GM08714 (cell line): ENCODE results near the gene SLC8A1.

Experiments
- H3K4me3 ChIP-seq: fragments of 200-500 bp; sonication (Bioruptor generic); 2 replicates; pipeline ENCODE4 v1.5.1; 2014; ENCODE audit warnings: mild to moderate bottlenecking, low read length, inconsistent platforms
- ZNF274 ChIP-seq: IDR thresholded peaks from 2 replicates; pipeline ENCODE4 v1.6.1; 2012; ENCODE audit warnings: mild to moderate bottlenecking, low read depth, low read length

The SLC8A1 gene

DNA sequence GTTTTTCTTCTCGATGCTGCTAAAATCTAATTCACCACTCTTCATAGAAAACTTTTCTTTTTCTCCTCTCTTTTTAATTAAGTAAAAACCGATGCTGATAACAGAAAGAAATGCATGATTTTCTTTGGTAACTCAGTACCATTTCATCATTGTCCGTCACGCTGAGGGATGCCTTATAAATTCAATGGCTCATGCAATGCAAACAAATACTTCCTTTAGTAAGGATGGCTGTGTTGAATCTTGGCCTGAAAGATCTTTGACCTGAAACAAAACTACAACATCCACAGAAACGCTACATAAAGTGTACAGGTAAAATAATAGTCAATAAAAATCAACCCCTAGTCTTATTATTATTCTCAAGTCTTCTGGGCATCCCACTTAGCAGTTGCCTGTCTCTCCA lies 261.4 kb downstream of the SLC8A1 start:
- H3K4me3 ChIP-seq = no peak overlapping the region
- no peak for TF ChIP-seq ZNF274

DNA sequence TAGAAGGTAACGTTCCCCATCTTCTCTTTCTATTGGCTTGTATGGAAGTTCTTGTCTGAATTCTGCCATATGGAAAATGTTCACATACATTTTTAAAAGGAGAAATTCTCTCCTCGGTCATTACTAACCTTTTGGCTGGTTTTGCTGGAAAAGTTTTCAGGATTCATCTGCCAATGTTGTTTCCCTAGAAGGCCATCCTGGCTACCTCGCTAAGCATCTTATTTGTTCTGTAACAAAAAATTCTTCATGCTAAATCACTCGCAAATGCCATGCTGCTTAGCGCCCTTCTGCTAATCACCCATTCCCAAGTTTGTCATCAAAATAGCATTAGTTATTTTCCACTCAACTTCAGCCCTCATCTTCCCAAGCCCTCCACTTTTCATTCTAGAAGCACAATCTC lies 262.0 kb downstream of the SLC8A1 start:
- H3K4me3 ChIP-seq = no peak overlapping the region
- TF ChIP-seq ZNF274 = no peak

DNA sequence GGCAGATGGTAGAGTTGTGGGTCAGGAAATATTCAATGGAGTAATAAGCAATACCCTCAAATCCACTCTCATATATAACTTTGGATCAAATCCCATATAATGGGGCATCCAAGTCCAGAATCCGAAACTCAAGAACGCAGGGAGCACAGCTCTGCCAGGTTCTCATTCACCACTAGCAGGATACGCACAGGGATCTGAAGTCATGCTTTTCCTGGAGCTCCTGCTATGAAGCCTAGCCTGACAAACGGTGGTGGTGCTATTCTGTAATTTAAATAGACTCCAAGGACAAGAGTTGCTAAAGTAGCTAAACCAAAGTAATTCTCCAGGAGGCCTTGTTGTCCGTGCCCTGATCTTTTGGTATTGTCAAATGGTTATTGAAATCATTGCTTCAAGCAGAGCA lies 264.8 kb downstream of the SLC8A1 start:
- H3K4me3 ChIP-seq = no peak overlapping the region
- no peak for TF ChIP-seq ZNF274

DNA sequence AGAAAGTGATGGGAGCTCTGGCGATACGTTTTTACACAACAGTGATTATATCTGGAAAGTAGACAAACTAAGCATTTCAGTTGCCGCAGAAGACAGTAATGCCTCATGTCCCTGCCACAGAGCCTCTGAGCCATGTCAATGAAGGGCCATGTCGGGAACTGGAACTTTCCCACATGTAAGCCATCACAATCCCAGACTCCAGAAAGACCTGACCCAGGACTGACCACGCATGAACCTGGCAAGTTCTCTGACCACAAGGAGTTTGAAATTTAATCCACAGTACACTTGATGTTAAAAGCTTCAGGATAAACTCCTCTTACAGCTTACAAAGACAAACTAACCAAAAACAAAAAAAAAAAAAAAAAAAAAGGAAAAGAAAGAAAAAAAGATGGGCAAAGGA lies 267.3 kb downstream of the SLC8A1 start:
- H3K4me3 ChIP-seq = no peak overlapping the region
- no peak for TF ChIP-seq ZNF274

DNA sequence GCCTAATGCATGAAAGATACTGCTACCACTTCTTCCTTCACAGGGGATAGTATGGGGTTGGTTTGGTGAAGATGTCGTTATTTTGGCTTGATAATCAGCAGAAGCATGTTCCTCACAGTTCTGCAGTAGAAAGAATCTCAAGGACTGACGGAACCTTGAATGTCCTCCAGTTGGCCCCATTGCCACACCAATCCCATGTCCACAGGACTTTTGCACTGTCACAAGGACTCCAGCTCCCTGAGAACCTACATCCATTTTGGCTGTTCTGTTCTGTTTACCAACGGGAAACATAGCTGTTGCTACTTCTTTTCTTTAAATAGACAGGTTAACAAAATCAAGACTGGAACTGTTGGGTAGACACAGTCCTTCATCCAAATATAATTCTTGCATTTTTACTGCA lies 270.0 kb downstream of the SLC8A1 start:
- no peak overlapping the region for H3K4me3 ChIP-seq
- TF ChIP-seq ZNF274 = no peak

DNA sequence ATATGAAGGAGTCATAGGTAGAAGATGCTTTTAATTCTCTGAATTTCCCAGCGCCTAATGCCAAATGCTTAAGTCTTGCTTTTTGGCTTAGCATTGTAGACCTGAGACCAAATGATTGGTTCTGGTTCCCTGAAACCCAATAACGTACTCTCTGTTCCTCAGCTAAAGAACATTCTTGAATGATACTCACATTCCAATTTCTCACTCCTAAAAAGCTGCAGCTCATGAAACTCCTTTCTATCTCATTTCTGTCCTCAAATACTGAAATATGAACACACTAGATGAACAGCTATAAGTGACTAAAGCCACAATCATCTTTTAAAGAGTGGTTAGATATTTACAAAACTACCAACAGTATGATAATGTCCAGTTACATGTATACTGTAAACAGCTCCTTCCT lies 272.1 kb downstream of the SLC8A1 start:
- no peak overlapping the region for H3K4me3 ChIP-seq
- no peak for TF ChIP-seq ZNF274

DNA sequence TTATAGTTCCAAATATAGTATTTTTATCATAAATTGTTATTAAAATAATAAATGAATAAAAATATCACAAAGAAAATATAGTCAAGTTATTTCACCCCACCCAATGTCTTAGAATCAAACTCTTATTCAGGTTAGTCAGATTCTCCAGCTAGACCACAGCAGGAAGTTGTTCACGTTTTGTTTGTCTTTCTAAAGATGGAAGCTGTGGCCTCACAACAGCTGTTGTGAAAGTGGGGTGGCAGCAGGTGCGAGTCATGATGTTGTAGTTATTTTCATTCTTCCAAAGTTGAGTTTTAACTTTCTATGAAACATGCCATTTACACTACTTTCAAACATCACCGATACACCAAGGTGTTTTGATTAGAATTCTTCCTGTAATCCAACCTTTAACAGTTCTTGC lies 272.9 kb downstream of the SLC8A1 start:
- TF ChIP-seq ZNF274 = no peak
- no peak overlapping the region for H3K4me3 ChIP-seq

DNA sequence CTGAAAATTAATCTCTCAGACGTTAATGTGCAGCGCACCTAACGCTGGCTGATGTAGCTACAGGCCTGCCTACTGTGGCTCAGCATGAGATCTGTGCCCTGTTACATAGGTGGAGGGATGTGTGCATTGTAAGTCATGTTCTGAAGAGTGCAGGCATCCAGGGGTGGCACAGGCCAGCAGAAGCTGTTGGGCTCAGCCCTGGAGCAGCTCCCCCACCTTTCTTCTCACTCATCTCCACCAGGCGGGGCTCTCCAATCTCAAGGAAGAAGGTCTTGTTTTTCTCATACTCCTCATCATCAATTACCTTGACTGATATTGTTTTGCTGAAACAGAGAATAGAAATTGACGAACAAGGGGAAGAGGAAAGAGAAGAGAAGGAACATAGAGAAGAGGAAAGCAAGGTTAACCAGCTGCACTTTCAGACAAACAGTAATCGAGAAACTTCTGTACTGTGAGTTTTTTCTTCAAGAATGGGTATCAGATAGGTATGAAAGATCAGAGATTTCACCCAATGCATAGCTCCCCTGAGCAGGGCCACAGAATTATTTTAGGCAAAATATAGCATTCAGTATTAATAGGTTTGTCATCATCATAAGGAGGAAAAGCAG lies 273.6 kb downstream of the SLC8A1 start:
- no peak for TF ChIP-seq ZNF274
- no peak overlapping the region for H3K4me3 ChIP-seq

DNA sequence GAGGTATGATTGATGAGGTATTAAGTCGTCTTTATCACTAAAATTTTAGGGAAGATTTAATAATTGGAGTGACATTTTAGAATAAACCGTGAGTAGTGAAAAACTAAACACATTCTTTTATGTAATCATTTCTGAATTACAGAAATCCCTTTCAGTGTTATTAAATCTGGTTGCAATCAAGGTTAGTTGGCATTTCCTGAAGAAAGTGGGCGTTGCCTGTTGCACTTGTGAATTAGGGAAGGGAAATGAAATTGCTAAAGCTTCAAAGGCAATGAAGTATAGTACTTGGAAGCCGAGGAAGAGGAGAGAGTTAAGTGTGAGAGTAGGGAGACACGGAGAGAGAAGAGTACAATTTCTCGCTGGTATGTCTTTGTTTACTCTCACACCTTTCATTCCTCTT lies 274.5 kb downstream of the SLC8A1 start:
- H3K4me3 ChIP-seq = no peak overlapping the region
- TF ChIP-seq ZNF274 = no peak

DNA sequence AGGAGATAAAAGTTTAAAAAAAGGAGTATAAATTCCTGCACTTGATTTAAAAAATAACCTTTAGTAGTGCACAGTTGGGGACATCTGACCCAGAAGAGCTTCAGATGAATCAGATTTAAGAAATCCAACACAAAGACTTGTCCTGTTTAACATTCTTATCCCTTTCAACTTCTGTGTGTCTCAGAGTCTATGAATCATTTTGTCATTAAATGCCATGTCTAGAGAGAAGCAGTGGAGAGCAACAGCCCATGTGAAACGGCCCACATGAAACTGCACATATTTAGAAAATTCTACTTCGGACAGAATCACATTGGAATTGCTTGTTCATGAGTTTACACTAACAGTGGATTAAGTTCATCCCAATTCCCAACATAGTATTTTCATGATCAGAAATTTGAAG lies 278.6 kb downstream of the SLC8A1 start:
- no peak overlapping the region for H3K4me3 ChIP-seq
- no peak for TF ChIP-seq ZNF274

DNA sequence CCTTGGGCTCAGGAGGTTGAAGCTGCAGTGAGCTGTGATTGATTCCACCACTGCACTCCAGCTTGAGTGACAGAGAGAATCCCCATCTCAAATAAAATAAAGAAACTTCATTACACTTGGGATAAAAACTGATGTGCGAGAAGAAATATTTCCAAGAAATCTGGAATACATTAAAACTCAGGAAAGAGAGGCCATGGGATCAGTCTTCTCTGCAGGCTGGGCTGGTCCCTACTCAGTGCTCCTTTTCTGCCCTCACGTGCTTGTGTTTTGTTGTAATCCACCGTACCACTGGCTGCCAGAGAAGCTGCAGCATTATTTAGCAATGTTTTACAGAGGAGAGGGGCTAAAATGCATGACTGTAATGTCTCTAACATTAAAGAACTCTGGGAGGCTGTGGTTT lies 282.0 kb downstream of the SLC8A1 start:
- H3K4me3 ChIP-seq = no peak overlapping the region
- TF ChIP-seq ZNF274 = no peak

DNA sequence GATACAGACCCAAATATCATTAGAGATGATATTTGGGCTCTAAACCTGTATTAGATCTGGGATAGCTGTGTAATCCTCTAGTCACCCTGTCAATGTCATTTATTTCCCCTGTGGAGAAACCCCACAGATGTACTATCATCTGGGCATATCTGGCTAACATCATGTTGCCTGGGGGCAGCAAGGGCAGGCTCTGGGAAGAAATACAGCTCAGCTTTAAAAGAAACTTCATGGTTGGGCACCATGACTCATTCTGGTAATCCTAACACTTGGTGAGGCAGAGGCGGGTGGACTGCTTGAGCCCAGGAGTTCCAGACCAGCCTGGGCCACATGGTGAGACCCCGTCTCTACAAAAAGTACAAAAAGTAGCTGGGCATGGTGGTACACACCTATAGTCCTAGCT lies 282.5 kb downstream of the SLC8A1 start:
- no peak overlapping the region for H3K4me3 ChIP-seq
- no peak for TF ChIP-seq ZNF274

DNA sequence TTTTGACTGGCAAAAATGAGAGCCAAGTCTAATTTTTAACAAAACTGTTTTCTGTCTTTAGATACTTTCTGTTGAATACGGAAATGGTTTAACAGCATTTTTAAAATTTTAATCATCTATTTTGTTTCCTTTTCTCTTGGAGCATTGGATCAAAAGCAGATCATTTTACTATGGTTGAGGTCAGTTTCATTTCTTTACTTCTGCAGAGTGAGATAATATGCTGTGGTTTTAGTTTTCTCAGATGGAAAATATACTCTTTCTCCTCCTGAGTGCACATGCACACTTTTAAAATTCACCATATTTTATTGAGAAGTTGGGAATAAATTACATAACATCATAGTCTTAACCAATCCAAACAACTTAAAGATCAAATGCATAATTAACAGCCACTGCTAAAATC lies 283.3 kb downstream of the SLC8A1 start:
- no peak for TF ChIP-seq ZNF274
- no peak overlapping the region for H3K4me3 ChIP-seq

DNA sequence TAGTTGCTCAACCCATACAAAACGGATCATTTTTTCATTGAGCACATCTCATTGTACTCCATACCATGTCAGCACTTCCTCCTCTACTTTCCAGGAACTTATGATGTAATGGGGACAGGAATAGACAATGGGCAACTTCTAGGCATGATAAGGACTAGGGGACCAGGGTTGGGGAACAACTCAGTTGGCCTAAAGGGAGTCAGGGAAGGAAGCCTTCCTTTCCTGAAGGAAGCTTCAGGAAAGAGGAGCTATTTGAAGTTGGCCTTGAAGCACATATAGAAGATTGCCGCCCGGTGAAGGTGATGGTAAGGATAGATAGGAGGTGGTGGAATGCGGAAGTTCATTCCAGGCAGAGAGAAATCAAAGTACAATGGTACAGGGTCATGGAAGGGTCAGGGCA lies 283.9 kb downstream of the SLC8A1 start:
- no peak overlapping the region for H3K4me3 ChIP-seq
- no peak for TF ChIP-seq ZNF274

DNA sequence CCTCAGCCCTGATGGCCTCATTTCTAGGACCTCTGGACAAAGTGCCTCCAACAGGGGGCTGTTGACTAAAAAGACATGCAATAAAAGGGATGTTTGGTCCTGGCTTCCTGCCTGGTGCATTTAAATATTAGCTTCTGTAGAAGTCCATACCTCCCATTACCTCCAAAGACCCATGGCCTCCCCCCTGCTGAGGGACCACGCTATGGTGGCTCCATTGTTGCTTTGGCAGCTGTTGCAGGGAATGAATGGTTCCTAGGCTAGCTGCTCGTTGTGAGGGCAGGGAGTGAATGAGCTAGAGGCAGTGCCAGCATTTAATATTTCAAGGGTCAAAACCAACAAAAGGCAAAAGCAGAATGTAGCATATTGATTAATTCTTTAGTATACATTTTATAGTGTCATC lies 285.9 kb downstream of the SLC8A1 start:
- no peak overlapping the region for H3K4me3 ChIP-seq
- no peak for TF ChIP-seq ZNF274

DNA sequence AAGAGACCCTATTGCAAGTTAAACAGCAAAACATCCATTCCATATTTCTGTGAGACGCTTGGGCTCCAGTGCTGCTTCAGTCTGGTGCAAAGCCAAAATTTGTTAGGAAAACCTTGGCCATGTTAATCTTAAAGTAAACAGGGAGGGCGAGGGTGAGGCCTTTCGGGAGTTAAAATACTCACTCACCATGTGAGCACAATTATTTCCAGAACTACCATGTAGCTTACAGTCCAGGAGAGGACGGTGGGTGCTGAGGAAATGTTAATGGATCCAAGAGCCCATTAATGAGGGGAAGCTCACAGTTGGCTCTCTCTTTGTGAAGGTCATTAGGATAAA lies 286.4 kb downstream of the SLC8A1 start:
- no peak overlapping the region for H3K4me3 ChIP-seq
- no peak for TF ChIP-seq ZNF274
